Hepatocyte (in vitro differentiated cells): ENCODE data around the gene AGXT. TPM values are rescaled to one million over a fixed set of nuclear protein-coding genes. Genes with fewer than 3 reads are reported as not detected.

Experiments used
- DNase-seq: peaks from one replicate; pipeline ENCODE4 v3.0.0-alpha.2; 2016; ENCODE audit warnings: low spot score
- H2AFZ ChIP-seq: fragments of 200-600 bp; sonication (generic); 2 replicates; pipeline ENCODE4 v1.6.0; 2016; ENCODE audit warnings: antibody characterized with exemption, mild to moderate bottlenecking
- H3K27ac ChIP-seq: fragments of 200-600 bp; sonication (generic); 2 replicates; pipeline ENCODE4 v1.5.1; 2016; ENCODE audit warnings: mild to moderate bottlenecking
- H3K27me3 ChIP-seq: fragments of 200-600 bp; sonication (generic); 2 replicates; pipeline ENCODE4 v1.6.1; 2016
- H3K36me3 ChIP-seq: fragments of 200-600 bp; sonication (generic); replicated peaks from 2 replicates; pipeline ENCODE4 v1.5.1; 2016; ENCODE audit warnings: low read depth; ENCODE audit not compliant: insufficient read depth
- H3K4me1 ChIP-seq: fragments of 200-600 bp; sonication (generic); 2 replicates; pipeline ENCODE4 v1.5.1; 2016; ENCODE audit warnings: mild to moderate bottlenecking, moderate library complexity; ENCODE audit not compliant: insufficient read depth
- H3K4me2 ChIP-seq: fragments of 200-600 bp; sonication (generic); 2 replicates; pipeline ENCODE4 v1.6.0; 2016
- H3K4me3 ChIP-seq: fragments of 200-600 bp; sonication (generic); 2 replicates; pipeline ENCODE4 v1.5.1; 2016; ENCODE audit warnings: mild to moderate bottlenecking
- H3K79me2 ChIP-seq: fragments of 200-600 bp; sonication (generic); 2 replicates; pipeline ENCODE4 v1.6.0; 2017; ENCODE audit warnings: mild to moderate bottlenecking
- H3K9me2 ChIP-seq: fragments of 200-600 bp; sonication (generic); replicated peaks from 2 replicates; pipeline ENCODE4 v1.6.0; 2017; ENCODE audit warnings: mild to moderate bottlenecking; ENCODE audit not compliant: insufficient read depth
- H3K9me3 ChIP-seq: fragments of 200-600 bp; sonication (generic); 2 replicates; pipeline ENCODE4 v1.5.1; 2016; ENCODE audit warnings: low read depth, mild to moderate bottlenecking
- H4K20me1 ChIP-seq: fragments of 200-600 bp; sonication (generic); 2 replicates; pipeline ENCODE4 v1.6.0; 2016; ENCODE audit warnings: mild to moderate bottlenecking; ENCODE audit not compliant: insufficient read depth, poor library complexity, severe bottlenecking
- CTCF ChIP-seq: fragments of 200-600 bp; sonication (generic); IDR thresholded peaks from 2 replicates; pipeline ENCODE4 v1.5.1; 2016; ENCODE audit warnings: antibody characterized with exemption, mild to moderate bottlenecking; ENCODE audit not compliant: poor library complexity
- EZH2 ChIP-seq: fragments of 200-600 bp; sonication (generic); IDR thresholded peaks from 2 replicates; pipeline ENCODE4 v1.6.1; 2016; ENCODE audit warnings: antibody characterized with exemption, mild to moderate bottlenecking, borderline replicate concordance
- EZH2phosphoT487 ChIP-seq: fragments of 200-600 bp; sonication (generic); IDR thresholded peaks from one replicate; pipeline ENCODE4 v1.6.1; 2018; ENCODE audit warnings: antibody characterized with exemption, mild to moderate bottlenecking, low read depth, moderate library complexity; ENCODE audit not compliant: unreplicated experiment, severe bottlenecking
- WGBS: methylation state at CpG from one replicate; pipeline ENCODE4 v1.1.6; 2016; ENCODE audit warnings: low lambda C conversion rate; ENCODE audit errors: missing lambda C conversion rate; 5-methylcytosine and 5-hydroxymethylcytosine counted together
- polyA plus RNA-seq: library from polyadenylated mRNA; unstranded; fragments of >200 nt; fragmentation: Nextera tagmentation; extraction: Ambion mirVana; gene quantifications from 2 replicates; pipeline ENCODE4 v1.2.1, GENCODE V29; 2016
- total RNA-seq: library from RNA; depleted of rRNA; stranded (reverse); fragments of >200 nt; gene quantifications from 2 replicates; pipeline ENCODE4 v1.2.3, GENCODE V29; 2014

AGXT gene
- total and polyA plus RNA-seq, 2 experiments from 2014 or later: 90.8 to 169 TPM

GRCh38 chr2:240850026-240850425 is 18.6 kb upstream of the AGXT start:
- H4K20me1 ChIP-seq: no peaks in the 10 kb centered on the region
- H3K9me2 ChIP-seq: no peaks in the 10 kb centered on the region
- H3K27me3 ChIP-seq: no peaks in the 10 kb centered on the region
- no peaks in the 10 kb centered on the region for H3K9me3 ChIP-seq
- no peak overlapping the region for H3K27ac ChIP-seq
- 94% methylated on average over 11 of the region's 11 CpGs for WGBS
- H3K4me2 ChIP-seq: no peak overlapping the region
- no peaks in the 10 kb centered on the region for H3K4me1 ChIP-seq
- DNase-seq: no peak
- no peaks in the 10 kb centered on the region for H3K36me3 ChIP-seq
- no peak overlapping the region for H2AFZ ChIP-seq
- no peaks in the 10 kb centered on the region for H3K79me2 ChIP-seq
- TF ChIP-seq EZH2: no peak
- no peak for TF ChIP-seq CTCF
- TF ChIP-seq EZH2phosphoT487: no peak
- no peak overlapping the region for H3K4me3 ChIP-seq

- Histone ChIP-seq H2AFZ (no peak overlapping the region), H3K4me1 (no peaks in the 10 kb centered on the region), H3K4me2 (no peak overlapping the region), H3K79me2 (no peaks in the 10 kb centered on the region), H3K36me3 (no peaks in the 10 kb centered on the region), H3K27me3 (no peaks in the 10 kb centered on the region), H3K9me3 (no peaks in the 10 kb centered on the region), H4K20me1 (no peaks in the 10 kb centered on the region), H3K27ac (no peak overlapping the region), H3K4me3 (no peak overlapping the region), H3K9me2 (no peaks in the 10 kb centered on the region)
- DNase-seq: no peak
- TF ChIP-seq EZH2 (no peak), CTCF (no peak), EZH2phosphoT487 (no peak)
- 58% methylated on average over 9 of the region's 11 CpGs for WGBS
These were observed 17.9 kb upstream of the AGXT start for GRCh38 chr2:240850756-240851077.

GRCh38 chr2:240851078-240851991 is 17.3 kb upstream of the AGXT start:
- H3K27me3 ChIP-seq: no peaks in the 10 kb centered on the region
- WGBS: 47% methylated on average over 33 of the region's 33 CpGs
- peak; percentile 87 for DNase-seq
- no peak overlapping the region for H3K4me3 ChIP-seq
- no peaks in the 10 kb centered on the region for H4K20me1 ChIP-seq
- no peak overlapping the region for H3K4me2 ChIP-seq
- no peaks in the 10 kb centered on the region for H3K4me1 ChIP-seq
- no peak overlapping the region for H2AFZ ChIP-seq
- H3K9me2 ChIP-seq: no peaks in the 10 kb centered on the region
- no peaks in the 10 kb centered on the region for H3K36me3 ChIP-seq
- peak; percentile 92 for TF ChIP-seq CTCF
- no peak for TF ChIP-seq EZH2
- no peak for TF ChIP-seq EZH2phosphoT487
- no peaks in the 10 kb centered on the region for H3K79me2 ChIP-seq
- H3K27ac ChIP-seq: no peak overlapping the region
- no peaks in the 10 kb centered on the region for H3K9me3 ChIP-seq
